Colon (tissue), 2 donors: Measurements from ENCODE around the gene C12orf76.
"Not testable (repeated sequence)": the region's sequence is repeated elsewhere in the genome, so short reads cannot be mapped to it uniquely, and the experiment has no call there.

ENCODE experiments used
- FAIRE-seq: peaks from 2 replicates; lab custom pipeline; 2012; peaks lifted over from hg19 to GRCh38; lab: Jason Lieb, UNC
- donor health status: control.
- donor health status: control.

Gene C12orf76

GRCh38 chr12:110048242-110049027 is at the start of gene C12orf76:
C12orf76 (minus strand) TSS chr12:110048522; CDS start chr12:110048495, 27 bp downstream.
- no peak for FAIRE-seq

GRCh38 chr12:110093631-110094311 is 45.4 kb upstream of the C12orf76 start:
- no peak for FAIRE-seq

GRCh38 chr12:110091136-110091711 is 42.9 kb upstream of the C12orf76 start:
- no peak for FAIRE-seq

- FAIRE-seq = no peak
Observed at GRCh38 chr12:110090266-110091135, 42.2 kb upstream of the C12orf76 start.

- no peak for FAIRE-seq
Observed at GRCh38 chr12:110088936-110089335, 40.6 kb upstream of the C12orf76 start.

GRCh38 chr12:110088216-110088615 is 39.9 kb upstream of the C12orf76 start:
- not testable (repeated sequence) for FAIRE-seq

GRCh38 chr12:110084314-110085015 is 36.1 kb upstream of the C12orf76 start:
- no peak for FAIRE-seq

- no peak for FAIRE-seq
Observed at GRCh38 chr12:110080410-110080809, 32.1 kb upstream of the C12orf76 start.

- FAIRE-seq = no peak
Observed at GRCh38 chr12:110079477-110080400, 31.4 kb upstream of the C12orf76 start.

- no peak for FAIRE-seq
Observed at GRCh38 chr12:110077800-110078199, 29.5 kb upstream of the C12orf76 start.

GRCh38 chr12:110075880-110076279 is 27.6 kb upstream of the C12orf76 start:
- no peak for FAIRE-seq

- FAIRE-seq = no peak
Observed at GRCh38 chr12:110074089-110074488, 25.8 kb upstream of the C12orf76 start.

- FAIRE-seq = no peak
Observed at GRCh38 chr12:110073049-110073831, 24.9 kb upstream of the C12orf76 start.

GRCh38 chr12:110072636-110073035 is 24.3 kb upstream of the C12orf76 start:
- not testable (repeated sequence) for FAIRE-seq

- FAIRE-seq = no peak
Observed at GRCh38 chr12:110071967-110072366, 23.6 kb upstream of the C12orf76 start.

- FAIRE-seq = no peak
Observed at GRCh38 chr12:110071504-110071903, 23.2 kb upstream of the C12orf76 start.

GRCh38 chr12:110068654-110069053 is 20.3 kb upstream of the C12orf76 start:
- FAIRE-seq = no peak

GRCh38 chr12:110068115-110068514 is 19.8 kb upstream of the C12orf76 start:
- not testable (repeated sequence) for FAIRE-seq

- no peak for FAIRE-seq
Observed at GRCh38 chr12:110067531-110067930, 19.2 kb upstream of the C12orf76 start.

- no peak for FAIRE-seq
Observed at GRCh38 chr12:110065540-110065939, 17.2 kb upstream of the C12orf76 start.
